GM18861 (cell line): ENCODE measurements around the gene GART.
A peak's percentile ranks its signal among the peaks of the same experiment; 100 is the strongest.
"Not testable (repeated sequence)": the region's sequence is repeated elsewhere in the genome, so short reads cannot be mapped to it uniquely, and the experiment has no call there.

Experiments
- ATAC-seq: cut with Tn5 transposase; IDR thresholded peaks from one replicate; pipeline ENCODE4 v1.9.1; 2021; ENCODE audit not compliant: unreplicated experiment

Gene GART

GRCh38 chr21:33541756-33542639 lies at the start of gene GART:
GART (minus strand) TSS chr21:33542117; CDS start chr21:33539315, 2,802 bp downstream.
- ATAC-seq, result peak; percentile 44

- ATAC-seq, result peak; percentile 88
Observed at GRCh38 chr21:33588485-33589335, 46.8 kb upstream of the GART start, which contains the start of gene DONSON. DONSON (minus strand) TSS chr21:33588684; CDS start chr21:33588641, 43 bp downstream.

- peak; percentile 7 for ATAC-seq
Observed at GRCh38 chr21:33587792-33588484, 46.0 kb upstream of the GART start.

GRCh38 chr21:33586927-33587326 lies 45.0 kb upstream of the GART start:
- ATAC-seq, result no peak

- no peak for ATAC-seq
Observed at GRCh38 chr21:33584455-33584854, 42.5 kb upstream of the GART start.

- ATAC-seq, result no peak
Observed at GRCh38 chr21:33578959-33579542, 37.1 kb upstream of the GART start.

GRCh38 chr21:33578214-33578613 lies 36.3 kb upstream of the GART start:
- ATAC-seq, result no peak

- not testable (repeated sequence) for ATAC-seq
Observed at GRCh38 chr21:33576741-33577141, 34.8 kb upstream of the GART start.

GRCh38 chr21:33572350-33572749 lies 30.4 kb upstream of the GART start:
- no peak for ATAC-seq

GRCh38 chr21:33569991-33570390 lies 28.1 kb upstream of the GART start:
- ATAC-seq, result no peak

GRCh38 chr21:33568448-33568847 lies 26.5 kb upstream of the GART start:
- ATAC-seq, result no peak

GRCh38 chr21:33567914-33568313 lies 26.0 kb upstream of the GART start:
- no peak for ATAC-seq

GRCh38 chr21:33566514-33566913 lies 24.6 kb upstream of the GART start:
- ATAC-seq, result no peak

- ATAC-seq, result no peak
Observed at GRCh38 chr21:33562389-33562788, 20.5 kb upstream of the GART start.

GRCh38 chr21:33561373-33561772 lies 19.5 kb upstream of the GART start:
- no peak for ATAC-seq

- ATAC-seq, result no peak
Observed at GRCh38 chr21:33560965-33561364, 19.0 kb upstream of the GART start.

GRCh38 chr21:33559813-33560212 lies 17.9 kb upstream of the GART start:
- ATAC-seq, result no peak

- no peak for ATAC-seq
Observed at GRCh38 chr21:33558777-33559421, 17.0 kb upstream of the GART start.

GRCh38 chr21:33557447-33557846 lies 15.5 kb upstream of the GART start:
- ATAC-seq, result no peak

GRCh38 chr21:33554982-33555344 lies 13.0 kb upstream of the GART start:
- ATAC-seq, result no peak
